GM12878 (cell line): Measurements from ENCODE around the gene GRIK3.

Experiments used
- ATF3 ChIP-seq: IDR thresholded peaks from 2 replicates; pipeline ENCODE4 v1.6.1; 2011; ENCODE audit warnings: low read depth, mild to moderate bottlenecking, low read length, moderate library complexity, borderline replicate concordance; ENCODE audit errors: extremely low read depth
- CTCF ChIP-seq, 3 experiments: IDR thresholded peaks in 2 of 3; conservative IDR thresholded peaks in 1 of 3; 2 replicates each; pipeline ENCODE4 v1.5.1; 2011; ENCODE audit warnings: low read depth in 3 of 3, low read length in 3 of 3, mild to moderate bottlenecking in 3 of 3, control low read depth in 2 of 3, moderate library complexity in 2 of 3, inconsistent platforms in 1 of 3, mixed read lengths in 1 of 3; ENCODE audit not compliant: control insufficient read depth in 2 of 3, insufficient read depth in 1 of 3; ENCODE audit errors: extremely low read depth in 1 of 3
- GABPA ChIP-seq: IDR thresholded peaks from 2 replicates; pipeline ENCODE4 v1.6.1; 2014; ENCODE audit warnings: antibody characterized with exemption, low read depth, mild to moderate bottlenecking, inconsistent platforms
- RAD21 ChIP-seq: IDR thresholded peaks from 2 replicates; pipeline ENCODE4 v1.6.1; 2011; ENCODE audit warnings: mild to moderate bottlenecking, low read depth, low read length, moderate library complexity; ENCODE audit not compliant: insufficient read depth
- SMC3 ChIP-seq: IDR thresholded peaks from 2 replicates; pipeline ENCODE4 v1.6.1; 2011; ENCODE audit warnings: low read length, improper control_type of control experiment, borderline replicate concordance
- ZNF274 ChIP-seq: IDR thresholded peaks from one replicate; pipeline ENCODE4 v1.8.0; 2011; ENCODE audit not compliant: insufficient read length, insufficient read depth
- ZNF592 ChIP-seq: fragments of 450-650 bp; IDR thresholded peaks from 2 replicates; pipeline ENCODE4 v1.6.1; 2017; ENCODE audit warnings: mild to moderate bottlenecking, moderate library complexity
- TF ChIP-seq, protein P1 (sequence below): IDR thresholded peaks from 2 replicates; pipeline ENCODE4 v1.6.1; 2011; ENCODE audit warnings: borderline replicate concordance, low read depth, mild to moderate bottlenecking, moderate library complexity, mixed read lengths, low read length; ENCODE audit not compliant: insufficient read depth; ENCODE audit errors: extremely low read length

DNA sequence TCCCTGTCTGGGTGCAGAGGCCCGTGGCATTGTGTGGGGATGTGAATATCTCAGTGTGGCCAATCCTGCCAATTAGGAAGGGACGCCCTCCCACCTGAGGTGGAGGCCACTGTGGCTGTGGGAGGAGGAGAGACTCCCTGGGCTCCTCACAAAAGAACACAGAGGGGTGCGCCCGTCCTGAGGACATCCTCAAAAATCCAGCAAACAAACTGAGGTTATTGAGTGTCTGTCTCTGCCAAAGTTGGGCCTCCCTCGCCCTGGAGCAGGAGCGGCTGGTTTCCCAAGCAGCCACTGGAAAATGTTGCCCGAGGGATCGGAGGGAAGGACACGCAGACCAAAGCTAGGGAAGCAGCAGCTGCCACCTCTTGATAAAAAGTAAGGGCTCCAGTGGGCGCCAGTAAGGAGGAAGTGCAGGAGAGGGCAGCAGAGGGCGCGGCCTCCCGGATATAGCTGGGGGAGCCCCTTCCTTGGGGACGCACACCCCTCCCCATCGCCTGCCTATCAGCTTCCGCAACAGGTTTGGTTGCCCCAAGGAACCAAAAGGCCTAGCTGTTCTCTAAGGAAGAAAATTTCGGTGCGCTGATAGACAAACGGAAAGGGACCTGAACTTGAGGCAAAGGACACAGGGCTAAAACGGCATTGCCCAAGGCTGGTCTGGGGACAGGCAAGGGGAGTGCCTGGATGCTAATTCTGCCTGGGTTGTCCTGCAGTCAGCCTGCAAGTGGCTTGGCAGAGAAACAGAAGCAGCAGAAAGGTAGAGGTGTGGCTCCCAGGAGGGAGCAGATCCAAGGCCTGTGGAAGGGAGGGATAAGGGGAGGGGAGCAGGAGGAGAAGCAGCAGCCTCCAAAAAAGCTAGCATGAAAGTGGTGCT lies 1.7 kb upstream of the GRIK3 start:
- TF ChIP-seq CTCF (IDR thresholded peaks at IDR 0.05 in 2 of 3, conservative IDR thresholded peaks at IDR 0.05 in 1 of 3; ENCODE audit: control insufficient read depth in 2 of 3, extremely low read depth in 1 of 3, insufficient read depth in 1 of 3, low read depth in 3 of 3, low read length in 3 of 3) (0 out of 6 replicates have a peak, but pooled peaks of 1 of the 3 experiments have one; percentile 8), RAD21 (no peak), SMC3 (no peak), GABPA (no peak), ZNF274 (no peak), ATF3 (no peak), ZNF592 (no peak)
- TF ChIP-seq, protein P1, sequence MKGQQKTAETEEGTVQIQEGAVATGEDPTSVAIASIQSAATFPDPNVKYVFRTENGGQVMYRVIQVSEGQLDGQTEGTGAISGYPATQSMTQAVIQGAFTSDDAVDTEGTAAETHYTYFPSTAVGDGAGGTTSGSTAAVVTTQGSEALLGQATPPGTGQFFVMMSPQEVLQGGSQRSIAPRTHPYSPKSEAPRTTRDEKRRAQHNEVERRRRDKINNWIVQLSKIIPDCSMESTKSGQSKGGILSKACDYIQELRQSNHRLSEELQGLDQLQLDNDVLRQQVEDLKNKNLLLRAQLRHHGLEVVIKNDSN: no peak
